Measurements from ENCODE around the gene SHLD1.
A peak's percentile ranks its signal among the peaks of the same experiment; 100 is the strongest.
"Not testable (repeated sequence)": the region's sequence is repeated elsewhere in the genome, so short reads cannot be mapped to it uniquely, and the experiment has no call there.

Gene SHLD1

DNA sequence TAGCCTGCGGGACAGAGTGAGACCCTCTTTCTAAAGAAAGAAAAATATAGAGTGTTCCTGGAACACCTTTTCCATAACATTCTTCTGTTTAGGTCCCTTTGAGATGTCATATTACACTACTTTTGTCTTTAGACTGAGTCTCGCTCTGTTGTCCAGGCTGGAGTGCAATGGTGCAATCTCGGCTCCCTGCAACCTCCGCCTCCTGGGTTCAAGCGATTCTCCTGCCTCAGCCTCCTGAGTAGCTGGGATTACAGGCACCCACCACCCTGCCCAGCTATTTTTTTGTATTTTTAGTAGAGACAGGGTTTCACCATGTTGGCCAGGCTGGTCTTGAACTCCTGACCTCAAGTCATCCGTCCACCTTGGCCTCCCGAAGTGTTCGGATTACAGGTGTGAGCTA is 31.2 kb downstream of the SHLD1 start:
- not testable (repeated sequence) for DNase-seq (ENCODE audit: low spot score)

DNA sequence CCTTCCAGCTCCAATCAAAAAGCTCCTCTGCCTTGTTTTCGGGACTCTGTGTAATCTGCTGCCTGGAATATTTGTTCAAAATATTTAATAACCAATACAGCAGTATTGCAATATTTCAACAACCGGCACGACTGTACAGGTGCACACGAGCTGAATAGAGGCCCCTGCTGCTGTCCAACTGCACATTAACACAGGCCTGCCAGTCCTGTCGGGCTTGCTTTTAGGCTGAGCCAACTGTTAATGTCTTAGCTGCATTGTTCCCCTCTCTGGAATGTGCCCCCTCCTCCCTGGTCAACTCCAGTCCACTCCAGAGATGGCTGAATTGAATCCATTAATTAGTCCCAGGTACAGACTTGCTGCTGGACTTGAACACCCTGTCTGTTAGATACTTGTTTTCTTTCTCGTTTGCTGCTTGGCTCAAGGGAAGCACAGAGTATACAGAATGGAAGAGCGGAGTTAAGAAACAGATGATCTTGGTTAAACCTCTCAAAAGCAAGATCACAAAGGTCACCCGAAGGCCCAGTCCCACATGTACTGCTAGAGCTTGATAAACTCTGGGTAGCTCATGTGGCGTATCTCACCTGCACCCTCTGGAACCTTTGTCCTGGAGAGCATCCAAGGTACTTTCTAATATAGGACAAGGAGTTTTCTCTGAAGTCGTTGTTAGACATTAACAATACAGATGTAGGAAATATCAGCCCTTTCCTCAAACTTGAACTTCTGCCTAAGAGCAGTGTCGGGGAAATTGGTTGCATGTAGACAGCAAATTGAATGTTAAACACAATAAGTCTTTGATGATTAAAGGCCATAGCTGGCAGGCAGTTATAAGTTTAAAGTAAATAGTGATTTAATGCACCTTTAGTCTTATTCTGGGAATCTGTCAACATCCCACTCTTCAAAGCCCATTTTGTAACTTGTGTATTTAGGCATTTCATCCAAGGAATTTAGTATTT is 31.9 kb downstream of the SHLD1 start:
- no peak for DNase-seq (ENCODE audit: low spot score)

DNA sequence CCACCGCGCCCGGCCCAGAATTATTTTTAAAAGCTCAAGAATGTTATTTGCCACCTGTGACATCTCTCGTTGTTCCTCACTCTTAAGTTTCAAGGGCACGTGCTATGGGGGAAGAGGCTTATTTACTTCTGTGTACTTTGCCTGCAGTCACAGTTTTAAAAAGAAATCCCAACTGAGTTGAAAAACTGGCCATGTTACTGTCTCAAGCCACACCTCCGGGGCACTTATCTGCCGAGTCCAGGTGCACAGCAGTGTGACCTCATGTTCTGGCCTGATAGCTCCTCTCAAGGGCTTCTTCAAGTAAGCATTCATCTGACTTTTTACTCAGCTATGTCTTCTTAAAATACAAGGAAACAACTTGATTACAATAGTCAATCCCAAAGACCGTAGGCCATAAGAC is 34.5 kb downstream of the SHLD1 start:
- DNase-seq (ENCODE audit: low spot score) = no peak

DNA sequence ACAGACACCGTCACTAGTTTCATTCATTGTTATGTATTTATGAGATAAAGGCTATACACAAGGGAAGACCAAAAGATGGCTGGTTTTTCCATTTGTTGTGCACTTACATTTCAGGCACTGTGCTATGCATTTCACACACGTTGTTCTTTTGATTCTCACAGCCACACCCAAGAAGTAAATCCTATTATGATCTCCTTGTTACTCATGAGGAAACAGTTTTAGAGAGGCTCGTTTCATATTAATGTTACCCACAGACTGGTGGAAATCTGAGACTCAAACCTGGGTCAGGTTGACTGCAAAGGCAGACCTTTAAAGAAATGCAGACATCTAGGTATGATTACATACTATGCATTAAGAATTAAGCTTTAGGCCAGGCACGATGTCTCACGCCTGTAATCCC is 34.9 kb downstream of the SHLD1 start:
- no peak for DNase-seq (ENCODE audit: low spot score)

DNA sequence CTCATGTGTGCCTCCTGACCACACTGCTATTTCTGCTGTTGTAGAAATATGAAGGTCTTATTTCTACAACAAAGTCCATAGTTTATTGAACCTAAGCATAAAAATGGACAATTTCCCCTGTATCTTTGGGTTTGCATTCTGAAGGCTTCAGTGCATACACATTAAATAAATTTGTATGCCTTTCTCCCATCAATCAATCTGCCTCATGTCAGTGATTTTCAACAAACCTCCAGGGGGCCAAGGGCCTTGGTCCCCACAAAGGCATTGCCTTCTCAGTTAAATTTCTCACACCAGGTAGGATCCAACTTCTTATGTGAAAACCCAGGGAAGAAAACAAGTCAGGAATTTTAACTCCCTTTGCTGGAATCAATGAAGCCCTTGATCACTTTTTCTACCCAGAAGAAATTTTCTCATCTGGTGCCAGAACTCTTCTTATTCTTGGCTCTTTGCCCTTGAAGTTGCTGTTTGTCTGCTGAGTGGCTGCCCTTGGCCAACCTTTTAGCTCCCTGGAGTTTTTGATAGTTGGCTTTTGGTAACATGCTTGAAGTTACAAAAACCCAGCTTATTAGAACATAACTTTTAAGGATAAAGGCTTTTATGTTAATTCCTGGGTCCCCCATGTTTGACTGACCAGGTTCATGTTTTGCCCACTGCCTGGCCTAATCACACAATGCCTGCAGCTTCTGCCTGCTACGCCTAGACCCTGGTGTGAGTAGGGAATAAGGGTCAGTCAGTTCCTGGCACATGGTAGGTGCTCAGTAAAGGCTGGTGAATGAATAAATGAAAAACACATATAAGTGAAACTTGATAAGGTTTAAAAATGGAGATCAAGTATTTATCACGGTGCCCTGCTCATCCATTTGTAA is 37.0 kb downstream of the SHLD1 start:
- no peak for DNase-seq (ENCODE audit: low spot score)

DNA sequence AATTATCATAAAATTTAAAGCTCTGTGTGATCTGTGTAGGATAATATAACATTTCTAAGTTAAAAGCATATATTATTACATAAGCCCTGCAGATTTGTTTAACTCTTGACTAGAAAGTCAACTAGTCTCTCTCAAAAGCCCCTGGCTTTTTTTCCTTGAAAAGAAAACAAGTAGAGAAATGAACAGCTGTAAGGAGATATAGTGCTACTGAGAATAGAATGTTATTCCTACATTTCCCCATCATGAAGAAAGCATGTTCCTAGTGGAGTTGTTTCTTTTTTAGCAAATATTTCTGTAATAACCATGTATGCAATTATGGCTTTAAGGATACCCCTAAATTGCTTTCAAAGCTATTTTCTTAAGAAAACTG is 37.6 kb downstream of the SHLD1 start:
- no peak for DNase-seq (ENCODE audit: low spot score)

DNA sequence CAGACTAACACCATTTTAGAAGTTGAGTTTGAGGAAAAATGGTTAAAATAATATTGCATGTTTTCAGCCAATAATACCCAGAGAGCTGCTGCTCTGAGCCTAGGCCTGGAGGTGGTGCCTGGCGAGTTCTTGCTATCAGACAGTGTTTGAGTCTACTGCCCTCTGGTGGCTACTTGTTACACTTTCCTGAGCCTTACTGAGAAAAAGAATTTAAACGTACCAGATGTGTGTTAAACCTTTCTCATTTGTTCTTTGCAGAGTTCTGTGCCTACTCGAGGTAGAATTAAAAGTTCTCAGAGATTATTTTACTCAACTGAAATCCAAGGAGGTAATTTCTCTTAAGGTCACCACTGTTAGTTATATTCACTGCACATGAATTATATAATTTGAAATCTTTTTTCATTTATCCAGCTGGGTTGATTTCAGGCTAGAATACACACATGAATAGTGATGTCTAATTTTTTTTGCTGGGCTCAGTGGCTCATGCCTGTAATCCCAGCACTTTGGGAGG is 38.2 kb downstream of the SHLD1 start:
- DNase-seq (ENCODE audit: low spot score) = peak; percentile 90

DNA sequence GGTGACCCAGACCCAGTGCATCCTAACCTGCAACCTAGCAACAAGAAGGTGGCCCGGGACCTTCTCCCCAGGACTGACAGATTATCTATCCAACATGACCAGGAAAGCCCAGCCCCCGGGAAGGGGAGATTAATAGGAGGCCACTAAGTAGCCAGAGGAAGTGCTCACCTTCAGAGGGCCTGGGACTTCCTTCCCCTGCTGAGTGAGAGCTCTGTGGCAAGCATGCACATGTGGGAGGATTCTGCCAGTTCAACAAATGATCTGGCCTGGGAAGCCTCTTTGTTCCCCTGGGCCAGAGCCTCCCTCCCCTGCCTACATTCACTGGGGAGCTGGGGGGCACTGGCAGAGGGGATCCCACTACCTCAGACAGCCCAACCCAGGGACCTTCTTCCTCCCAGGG is 39.6 kb downstream of the SHLD1 start:
- DNase-seq (ENCODE audit: low spot score) = no peak

DNA sequence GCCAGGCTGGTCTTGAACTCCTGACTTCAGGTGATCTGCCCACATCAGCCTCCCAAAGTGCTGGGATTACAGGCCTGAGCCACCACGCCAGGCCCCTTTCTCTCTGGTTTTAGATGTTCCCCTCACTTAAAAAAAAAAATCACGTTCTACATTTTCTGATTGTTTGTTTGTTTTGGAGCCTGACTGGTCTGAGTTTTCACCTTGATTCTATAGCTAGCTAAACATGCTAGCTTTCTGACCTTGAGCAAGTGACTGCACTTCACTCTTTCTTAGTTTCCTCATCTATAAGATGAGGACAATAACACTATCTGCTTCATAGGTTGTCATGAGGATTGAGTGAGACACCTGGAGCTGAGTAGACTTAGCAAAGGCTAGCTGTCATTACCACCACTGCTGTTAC is 43.7 kb downstream of the SHLD1 start:
- DNase-seq (ENCODE audit: low spot score) = no peak

DNA sequence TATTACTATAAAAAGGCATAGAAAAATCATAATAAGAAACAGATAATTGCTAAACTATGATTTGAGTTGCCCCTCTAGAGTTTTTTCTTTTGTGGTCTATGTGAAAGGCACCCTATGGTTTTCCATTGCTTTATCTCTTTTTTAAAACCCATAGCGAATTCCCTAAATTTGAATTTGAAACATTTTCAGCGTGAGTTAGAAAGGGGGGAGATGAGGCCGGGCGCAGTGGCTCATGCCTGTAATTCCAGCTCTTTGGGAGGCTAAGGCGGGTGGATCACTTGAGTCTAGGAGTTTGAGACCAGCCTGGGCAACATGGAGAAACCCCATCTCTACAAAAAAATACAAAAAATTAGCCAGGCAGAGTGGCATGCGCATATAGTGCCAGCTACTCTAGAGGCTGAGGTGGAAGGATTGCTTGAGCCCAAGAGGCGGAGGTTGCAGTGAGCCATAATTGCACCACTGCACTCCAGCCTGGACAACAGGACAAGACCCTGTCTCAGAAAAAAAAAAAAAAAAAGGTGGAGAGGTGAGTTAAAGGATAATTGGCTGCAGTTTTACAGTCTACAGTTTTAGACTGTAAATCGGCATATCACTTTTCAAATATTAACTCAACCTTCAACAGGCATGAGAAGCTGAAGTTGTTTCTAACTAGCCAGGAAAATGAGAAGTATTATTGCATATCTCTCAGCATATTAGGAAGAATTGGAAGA is 46.3 kb downstream of the SHLD1 start:
- no peak for DNase-seq (ENCODE audit: low spot score)

DNA sequence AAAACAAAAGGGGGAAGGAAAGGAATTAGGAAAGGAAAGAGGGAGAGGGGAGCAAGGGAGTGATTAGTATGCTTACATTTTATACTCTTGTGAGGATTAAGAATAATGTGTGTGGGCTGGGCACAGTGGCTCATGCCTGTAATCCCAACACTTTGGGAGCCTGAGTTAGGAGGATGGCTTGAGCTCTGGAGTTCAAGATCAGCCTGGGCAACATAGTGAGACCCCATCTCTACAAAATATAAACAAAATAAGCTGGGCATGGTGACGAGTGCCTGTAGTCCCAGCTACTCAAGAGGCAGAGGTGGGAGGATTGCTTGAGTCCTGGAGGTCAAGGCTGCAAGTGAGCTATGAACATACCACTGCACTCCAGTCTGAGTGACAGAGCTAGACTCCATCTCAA is 47.0 kb downstream of the SHLD1 start:
- DNase-seq (ENCODE audit: low spot score) = no peak

DNA sequence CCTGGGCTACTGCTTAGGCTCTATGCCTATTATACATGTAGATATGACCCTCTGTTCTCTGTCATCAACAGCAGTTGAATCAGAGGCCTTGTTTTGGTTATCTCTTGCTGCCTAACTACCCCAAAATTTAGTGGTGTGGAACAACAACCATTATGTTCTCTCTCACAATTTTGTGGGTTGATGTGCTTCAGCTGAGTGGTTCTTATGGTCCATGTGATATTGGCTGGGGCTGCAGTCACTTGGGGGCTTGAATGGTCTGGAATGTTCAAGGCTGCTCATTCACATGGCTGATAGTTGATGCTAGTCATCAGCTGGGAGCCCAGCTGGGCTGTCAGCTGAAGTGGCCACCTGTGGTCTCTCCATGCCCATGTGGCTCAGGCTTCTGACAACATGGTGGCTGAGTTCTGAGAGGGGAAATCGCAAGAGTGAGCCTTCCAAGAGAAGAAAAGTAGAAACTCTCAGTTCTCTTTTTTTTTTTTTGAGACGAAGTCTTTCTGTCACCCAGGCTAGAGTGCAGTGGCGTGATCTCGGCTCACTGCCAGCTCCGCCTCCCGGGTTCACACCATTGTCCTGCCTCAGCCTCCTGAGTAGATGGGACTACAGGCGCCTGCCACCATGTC is 47.8 kb downstream of the SHLD1 start:
- DNase-seq (ENCODE audit: low spot score) = no peak

DNA sequence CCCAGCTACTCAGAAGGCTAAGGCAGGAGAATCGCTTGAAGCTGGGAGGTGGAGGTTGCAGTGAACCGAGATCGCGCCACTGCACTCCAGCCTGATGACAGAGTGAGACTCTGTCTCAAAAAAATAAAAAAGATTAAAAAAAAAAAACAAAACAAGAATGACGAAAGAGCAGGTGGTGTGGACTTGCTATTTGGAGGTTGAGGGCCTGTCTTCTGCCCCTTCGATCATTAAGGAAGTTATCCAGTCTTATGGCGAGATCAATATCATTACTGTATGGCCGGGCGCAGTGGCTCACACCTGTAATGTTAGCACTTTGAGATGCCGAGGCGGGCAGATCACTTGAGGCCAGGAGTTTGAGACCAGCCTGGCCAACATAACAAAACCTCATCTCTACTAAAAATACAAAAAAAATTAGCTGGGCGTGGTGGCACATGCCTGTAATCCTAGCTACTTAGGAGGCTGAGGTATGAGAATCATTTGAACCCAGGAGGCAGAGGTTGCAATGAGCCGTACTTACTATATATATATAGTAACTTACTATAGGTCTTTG is 53.6 kb downstream of the SHLD1 start:
- DNase-seq (ENCODE audit: low spot score) = not testable (repeated sequence)

DNA sequence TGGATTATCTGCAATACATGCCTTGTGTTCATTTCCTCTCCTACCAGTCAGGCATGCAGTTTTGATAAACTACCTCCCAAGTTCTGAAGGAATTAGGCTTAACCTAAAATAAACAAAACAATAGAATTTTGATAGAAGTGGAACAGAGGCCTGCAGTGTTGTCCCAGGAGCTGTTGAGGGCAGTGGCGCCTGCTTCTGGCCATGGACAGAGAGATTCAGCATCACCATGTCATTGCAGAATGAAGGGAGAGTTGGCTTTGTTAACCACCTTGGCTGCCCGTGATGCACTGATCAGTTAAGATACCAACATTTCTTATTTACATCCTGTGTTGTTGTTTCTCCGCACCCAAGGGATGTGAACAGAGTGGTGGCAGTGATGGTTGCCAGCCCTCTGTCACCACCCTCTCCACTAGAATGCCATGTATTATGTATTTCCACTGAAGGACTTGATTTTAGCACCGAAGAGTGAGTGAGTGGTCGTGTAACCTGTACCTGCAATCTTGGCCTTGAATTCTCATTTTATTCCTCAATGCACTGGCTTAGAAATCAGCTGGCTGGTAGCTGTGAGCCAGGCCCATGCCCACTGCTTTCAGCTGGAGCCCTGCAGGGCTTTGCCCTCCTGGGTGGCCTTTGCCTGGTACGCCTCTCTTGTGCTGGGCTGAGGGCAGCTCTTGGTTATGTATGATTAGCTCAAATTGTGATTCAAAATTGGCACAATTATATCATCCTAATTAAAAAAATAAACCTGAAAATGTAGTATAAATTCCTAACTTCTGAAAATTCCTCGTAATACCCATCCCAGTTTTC is 56.5 kb downstream of the SHLD1 start:
- DNase-seq (ENCODE audit: low spot score) = no peak

DNA sequence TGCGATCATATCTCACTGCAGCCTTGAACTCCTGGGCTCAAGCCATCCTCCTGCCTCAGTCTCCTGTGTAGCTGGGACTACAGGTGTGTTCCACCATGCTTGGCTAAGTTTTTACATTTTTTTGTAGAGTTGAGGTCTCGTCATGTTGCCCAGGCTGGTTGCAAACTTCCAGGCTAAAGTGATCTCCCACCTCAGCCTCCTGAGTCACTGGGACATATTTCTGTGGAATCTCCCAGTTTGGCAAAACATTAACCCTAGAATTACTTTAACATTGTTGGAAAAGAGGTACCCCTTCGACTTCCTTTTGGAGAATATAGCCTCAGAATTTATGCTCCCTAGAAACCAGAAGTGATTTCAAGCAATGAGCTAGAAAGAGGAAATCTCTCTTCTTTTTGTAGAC is 57.2 kb downstream of the SHLD1 start:
- DNase-seq (ENCODE audit: low spot score) = no peak

DNA sequence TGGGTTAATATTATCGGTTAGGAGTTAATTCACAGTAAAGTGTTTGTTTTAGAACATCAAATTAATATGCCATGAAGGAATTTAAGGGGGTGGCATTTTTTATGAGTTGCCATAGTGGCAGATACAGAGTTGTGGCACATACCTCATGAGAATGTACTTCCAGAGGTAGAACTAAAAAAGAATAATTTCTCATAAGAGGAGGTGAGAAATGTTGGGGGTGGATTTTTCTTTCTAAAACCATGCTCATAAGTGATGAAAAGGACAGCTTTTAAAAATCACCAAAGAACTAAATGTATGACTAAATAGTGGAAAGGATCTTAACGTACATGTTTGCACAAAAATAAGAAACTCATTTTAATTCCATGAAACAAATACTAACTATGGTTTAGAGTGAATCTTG is 58.7 kb downstream of the SHLD1 start:
- no peak for DNase-seq (ENCODE audit: low spot score)

DNA sequence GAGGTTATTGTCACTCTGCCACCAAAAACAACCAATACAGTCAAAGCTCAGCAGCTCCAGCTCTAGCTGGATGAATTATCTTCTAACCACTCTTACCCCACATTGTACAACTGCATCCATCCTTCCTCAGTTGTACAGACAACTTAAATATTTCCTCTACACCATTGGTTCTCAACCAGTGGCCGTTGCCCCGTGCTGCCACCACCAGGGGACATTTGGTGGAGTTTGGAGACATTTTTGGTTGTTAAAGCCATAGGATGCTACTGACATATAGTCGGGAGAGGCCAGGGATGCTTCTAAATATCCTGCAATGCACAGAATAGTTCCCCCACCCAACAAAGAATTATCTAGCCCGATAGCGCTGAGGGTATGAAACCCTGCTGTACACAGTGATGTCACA is 59.3 kb downstream of the SHLD1 start:
- DNase-seq (ENCODE audit: low spot score) = no peak

DNA sequence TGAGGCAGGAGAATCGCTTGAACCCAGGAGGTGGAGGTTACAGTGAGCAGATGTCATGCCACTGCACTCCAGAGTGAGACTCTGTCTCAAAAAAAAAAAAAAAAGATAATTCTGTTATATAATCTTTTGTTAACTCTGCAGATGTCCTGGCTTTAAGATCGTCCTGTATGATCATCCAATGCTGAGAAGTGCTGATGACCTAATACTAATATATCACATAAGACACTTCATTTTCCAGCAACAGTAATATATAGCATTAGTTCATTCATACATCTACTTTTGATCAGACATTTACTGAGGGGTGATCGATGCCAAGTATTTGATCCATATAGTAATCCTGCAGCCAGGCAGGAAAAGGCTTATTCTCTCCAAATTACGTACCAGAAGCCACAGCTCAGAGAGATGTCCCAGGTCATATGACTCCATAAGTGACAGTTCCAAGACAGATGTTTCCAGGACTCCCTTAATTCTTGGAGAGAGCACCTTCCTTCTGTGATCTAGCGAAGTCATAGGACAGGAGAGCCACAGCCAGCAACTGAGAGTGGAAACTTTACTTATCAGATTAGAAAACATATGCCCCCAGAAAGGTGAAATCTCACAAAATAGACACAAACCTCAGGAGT is 60.7 kb downstream of the SHLD1 start:
- no peak for DNase-seq (ENCODE audit: low spot score)

DNA sequence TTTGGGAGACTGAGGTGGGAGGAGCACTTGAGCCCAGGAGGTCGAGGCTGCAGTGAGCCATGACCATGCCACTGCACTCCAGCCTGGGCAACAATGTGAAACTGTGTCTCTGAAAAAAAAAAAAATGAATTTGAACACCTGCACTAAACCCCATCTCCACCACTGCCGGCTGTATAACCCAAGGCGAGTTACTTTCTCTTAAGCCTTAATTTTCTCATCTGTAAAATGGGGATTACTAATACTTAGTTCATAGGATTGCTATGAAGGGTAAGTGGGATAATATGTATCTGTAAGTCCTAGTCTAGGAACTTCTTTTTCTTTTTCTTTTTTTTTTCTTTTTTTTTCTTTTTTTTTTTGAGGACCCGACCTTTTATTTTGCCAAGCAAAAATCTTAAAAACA is 61.5 kb downstream of the SHLD1 start:
- no peak for DNase-seq (ENCODE audit: low spot score)

DNA sequence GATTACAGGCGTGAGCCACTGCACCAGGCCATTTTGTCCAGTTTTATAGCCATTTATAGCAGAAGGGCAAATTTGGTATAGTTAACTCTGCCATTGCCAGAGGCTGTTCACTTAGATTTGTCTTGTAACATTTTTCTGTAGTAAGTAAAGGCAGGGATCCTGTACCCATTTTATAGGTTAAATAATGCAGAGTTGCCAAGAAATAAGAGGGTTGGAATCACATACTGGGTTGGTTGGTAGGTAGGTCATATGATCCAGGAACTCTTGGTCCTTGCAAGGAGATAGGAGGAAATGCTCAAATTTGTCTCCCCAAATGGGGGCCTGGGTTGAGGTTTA is 68.1 kb downstream of the SHLD1 start:
- DNase-seq (ENCODE audit: low spot score) = no peak
